KMS-11 (cell line): ENCODE results near the gene VCPKMT.

ENCODE experiments used
- H2AFZ ChIP-seq: fragments of 200-600 bp; sonication (generic); 2 replicates; pipeline ENCODE4 v1.6.1; 2016; ENCODE audit warnings: antibody characterized with exemption, mixed run types, low read depth
- H3K27ac ChIP-seq: fragments of 200-600 bp; sonication (generic); 2 replicates; pipeline ENCODE4 v1.6.1; 2016; ENCODE audit warnings: mild to moderate bottlenecking, mixed run types
- H3K27me3 ChIP-seq: fragments of 200-600 bp; sonication (generic); 2 replicates; pipeline ENCODE4 v1.6.1; 2017; ENCODE audit warnings: mild to moderate bottlenecking, low read depth, mixed run types, moderate library complexity; ENCODE audit not compliant: insufficient read depth
- H3K36me3 ChIP-seq: fragments of 200-600 bp; sonication (generic); 2 replicates; pipeline ENCODE4 v1.6.1; 2017; ENCODE audit warnings: mild to moderate bottlenecking, mixed run types; ENCODE audit not compliant: insufficient read depth
- H3K4me1 ChIP-seq: fragments of 200-600 bp; sonication (generic); 2 replicates; pipeline ENCODE4 v1.6.1; 2016; ENCODE audit warnings: mild to moderate bottlenecking, low read depth, mixed run types; ENCODE audit not compliant: poor library complexity, severe bottlenecking
- H3K4me2 ChIP-seq: fragments of 200-600 bp; sonication (generic); 2 replicates; pipeline ENCODE4 v1.7.0; 2016; ENCODE audit warnings: mild to moderate bottlenecking, mixed run types
- H3K4me3 ChIP-seq: fragments of 200-600 bp; sonication (generic); IDR thresholded peaks from 2 replicates; pipeline ENCODE4 v1.6.1; 2017; ENCODE audit warnings: low read depth, low read length, mixed read lengths; ENCODE audit not compliant: insufficient read depth
- H3K79me2 ChIP-seq: fragments of 200-600 bp; sonication (generic); 2 replicates; pipeline ENCODE4 v1.6.1; 2016; ENCODE audit warnings: low read depth, mixed run types; ENCODE audit not compliant: insufficient read depth
- H3K9ac ChIP-seq: fragments of 200-600 bp; sonication (generic); 2 replicates; pipeline ENCODE4 v1.6.1; 2016; ENCODE audit warnings: mild to moderate bottlenecking, mixed run types
- H4K20me1 ChIP-seq: fragments of 200-600 bp; sonication (generic); 2 replicates; pipeline ENCODE4 v1.6.1; 2016; ENCODE audit warnings: mild to moderate bottlenecking, mixed run types; ENCODE audit not compliant: insufficient read depth
- TF ChIP-seq, protein P1 (sequence below): fragments of 200-600 bp; sonication (generic); conservative IDR thresholded peaks from 2 replicates; pipeline ENCODE4 v1.6.1; 2017; ENCODE audit warnings: low read depth, mild to moderate bottlenecking, antibody characterized with exemption, low read length, moderate library complexity, mixed read lengths

VCPKMT gene

DNA sequence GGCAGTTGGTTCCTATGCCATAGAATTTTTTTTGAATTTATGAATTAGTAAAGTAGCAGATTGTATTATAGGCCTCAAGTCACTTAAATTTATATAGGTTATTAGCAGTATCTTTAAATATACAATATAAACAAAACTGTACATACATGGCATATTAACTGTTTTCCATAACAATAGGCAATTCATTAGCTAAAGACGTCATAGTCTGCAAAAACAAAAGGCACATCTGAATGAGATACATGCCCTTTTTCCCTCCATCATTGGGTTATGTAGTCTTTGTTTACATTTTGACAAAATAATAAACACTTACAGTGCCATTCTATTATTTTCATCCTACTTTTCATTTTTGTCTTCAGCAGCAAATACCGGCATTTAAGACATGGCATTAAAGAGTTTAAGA lies 1.1 kb upstream of the VCPKMT start:
- H3K4me3 ChIP-seq, result no peak overlapping the region
- H3K4me1 ChIP-seq, result peaks cover 29% of the 10 kb centered on the region

DNA sequence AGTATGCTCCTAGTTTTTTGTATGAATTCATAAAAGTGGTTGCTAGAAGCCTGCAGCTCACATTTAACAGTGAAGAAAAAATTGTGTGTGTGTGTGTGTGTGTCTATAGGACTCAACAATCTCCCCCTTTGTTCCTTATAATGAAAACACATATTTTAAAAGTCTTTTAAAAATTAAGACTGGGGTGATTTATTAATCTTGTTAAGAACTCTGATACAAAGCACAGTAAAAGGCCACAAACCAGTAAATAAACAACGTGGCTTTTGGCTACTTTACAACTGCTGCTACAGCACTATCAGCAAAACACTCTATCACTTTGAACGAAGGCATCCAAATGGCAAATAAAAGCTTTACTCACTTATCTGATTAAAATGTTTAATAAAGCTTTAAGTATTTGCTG lies 594 bp upstream of the VCPKMT start:
- Histone ChIP-seq H3K36me3 (0 out of 2 replicates have a peak, but pooled peaks cover under 1% of the 10 kb centered on the region), H2AFZ (peak overlapping the region; percentile 77), H3K27ac (peak overlapping the region; percentile 55), H3K4me3 (no peak overlapping the region), H3K27me3 (no peaks in the 10 kb centered on the region), H4K20me1 (no peaks in the 10 kb centered on the region), H3K4me2 (peak overlapping the region; percentile 69), H3K79me2 (peaks cover 21% of the 10 kb centered on the region; the same call in 1 of the 2 replicates), H3K4me1 (peaks cover 29% of the 10 kb centered on the region), H3K9ac (peak overlapping the region; percentile 70; the same call in 1 of the 2 replicates)
- TF ChIP-seq, protein P1, sequence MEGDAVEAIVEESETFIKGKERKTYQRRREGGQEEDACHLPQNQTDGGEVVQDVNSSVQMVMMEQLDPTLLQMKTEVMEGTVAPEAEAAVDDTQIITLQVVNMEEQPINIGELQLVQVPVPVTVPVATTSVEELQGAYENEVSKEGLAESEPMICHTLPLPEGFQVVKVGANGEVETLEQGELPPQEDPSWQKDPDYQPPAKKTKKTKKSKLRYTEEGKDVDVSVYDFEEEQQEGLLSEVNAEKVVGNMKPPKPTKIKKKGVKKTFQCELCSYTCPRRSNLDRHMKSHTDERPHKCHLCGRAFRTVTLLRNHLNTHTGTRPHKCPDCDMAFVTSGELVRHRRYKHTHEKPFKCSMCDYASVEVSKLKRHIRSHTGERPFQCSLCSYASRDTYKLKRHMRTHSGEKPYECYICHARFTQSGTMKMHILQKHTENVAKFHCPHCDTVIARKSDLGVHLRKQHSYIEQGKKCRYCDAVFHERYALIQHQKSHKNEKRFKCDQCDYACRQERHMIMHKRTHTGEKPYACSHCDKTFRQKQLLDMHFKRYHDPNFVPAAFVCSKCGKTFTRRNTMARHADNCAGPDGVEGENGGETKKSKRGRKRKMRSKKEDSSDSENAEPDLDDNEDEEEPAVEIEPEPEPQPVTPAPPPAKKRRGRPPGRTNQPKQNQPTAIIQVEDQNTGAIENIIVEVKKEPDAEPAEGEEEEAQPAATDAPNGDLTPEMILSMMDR, result no peak

More for the DNA sequence above, 1.1 kb upstream of the VCPKMT start:
- Histone ChIP-seq H3K9ac (no peak overlapping the region), H2AFZ (no peak overlapping the region), H3K27me3 (no peaks in the 10 kb centered on the region), H3K4me2 (peak overlapping the region; percentile 69; the same call in 1 of the 2 replicates), H4K20me1 (no peaks in the 10 kb centered on the region), H3K27ac (no peak overlapping the region), H3K36me3 (no peaks in the 10 kb centered on the region), H3K79me2 (peaks cover 21% of the 10 kb centered on the region; the same call in 1 of the 2 replicates)
- TF ChIP-seq, protein P1, result no peak

DNA sequence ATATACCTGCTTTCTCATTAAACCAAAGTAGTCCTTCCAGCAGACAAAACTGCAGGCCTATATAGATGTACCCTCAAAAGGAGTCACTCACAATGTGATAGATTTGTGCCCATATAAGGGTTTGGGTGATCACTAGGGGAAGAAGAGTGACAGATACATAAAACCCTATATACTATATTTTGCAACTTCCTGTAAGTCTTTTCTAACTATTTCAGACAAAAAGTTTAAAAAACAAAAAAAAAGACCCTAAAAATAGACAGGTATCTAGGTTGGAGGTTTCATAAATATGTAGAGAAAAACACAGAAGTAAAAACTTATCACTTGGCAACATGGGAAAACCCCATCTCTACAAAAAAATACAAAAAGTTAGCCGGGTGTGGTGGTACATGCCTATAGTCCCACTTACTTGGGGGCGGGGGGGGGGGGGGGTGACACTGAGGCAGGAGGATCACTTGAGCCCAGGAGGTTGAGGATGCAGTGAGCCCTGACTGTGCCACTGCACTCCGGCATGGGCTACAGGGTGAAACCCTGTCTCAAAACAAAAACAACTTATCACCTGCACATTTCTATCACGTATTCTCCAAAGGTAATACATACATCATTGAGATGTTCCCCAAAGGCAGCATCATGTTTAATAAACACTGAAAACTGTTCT lies 2.9 kb downstream of the VCPKMT start:
- H3K4me3 ChIP-seq, result no peak overlapping the region
- H3K4me1 ChIP-seq, result peaks cover 36% of the 10 kb centered on the region
- H4K20me1 ChIP-seq, result no peaks in the 10 kb centered on the region
- TF ChIP-seq, protein P1, result no peak
- H2AFZ ChIP-seq, result no peak overlapping the region
- no peaks in the 10 kb centered on the region for H3K27me3 ChIP-seq
- H3K9ac ChIP-seq, result no peak overlapping the region
- peaks cover 28% of the 10 kb centered on the region; the same call in 1 of the 2 replicates for H3K79me2 ChIP-seq
- H3K36me3 ChIP-seq, result 0 out of 2 replicates have a peak, but pooled peaks cover 3% of the 10 kb centered on the region
- no peak overlapping the region for H3K4me2 ChIP-seq
- H3K27ac ChIP-seq, result no peak overlapping the region

DNA sequence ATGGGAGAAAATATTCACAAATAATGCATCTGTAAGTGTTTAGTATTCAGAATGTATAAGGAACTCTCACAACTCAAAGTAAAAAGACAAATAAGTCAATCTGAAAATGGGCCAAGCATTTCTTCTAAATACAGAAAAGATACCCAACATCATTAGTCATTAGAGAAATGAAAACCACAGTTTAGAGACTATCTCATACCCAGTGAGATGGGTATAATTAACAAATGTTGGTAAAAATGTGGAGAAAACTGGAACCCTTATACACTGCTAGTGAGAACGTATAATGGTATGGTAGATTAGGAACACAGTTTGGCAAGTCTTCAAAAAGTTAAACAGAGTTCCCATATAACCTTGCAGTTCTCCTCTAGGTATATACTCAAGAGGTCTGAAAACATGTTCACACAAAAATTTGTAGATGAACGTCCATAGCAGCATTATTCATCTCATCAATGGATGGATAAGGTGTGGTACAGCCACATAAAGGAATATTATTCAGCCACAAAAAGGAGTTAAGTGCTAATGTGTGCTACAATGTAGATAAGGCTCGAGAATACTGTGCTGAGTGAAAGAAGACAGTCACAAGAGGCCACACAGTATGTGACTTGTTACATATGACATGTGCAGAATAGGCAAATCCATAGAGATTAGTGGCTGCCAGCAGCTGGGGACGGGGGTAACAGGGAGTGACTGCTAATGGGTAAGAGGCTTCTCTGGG lies 5.9 kb downstream of the VCPKMT start:
- Histone ChIP-seq H3K27me3 (no peaks in the 10 kb centered on the region), H3K9ac (no peak overlapping the region), H3K4me2 (no peak overlapping the region), H2AFZ (no peak overlapping the region), H4K20me1 (no peaks in the 10 kb centered on the region), H3K27ac (no peak overlapping the region), H3K4me3 (no peak overlapping the region), H3K4me1 (peaks cover 28% of the 10 kb centered on the region), H3K36me3 (0 out of 2 replicates have a peak, but pooled peaks cover 3% of the 10 kb centered on the region), H3K79me2 (peaks cover 23% of the 10 kb centered on the region; the same call in 1 of the 2 replicates)
- TF ChIP-seq, protein P1, result no peak
